HL-60/S4 treated with phorbol 12-myristate 13-acetate at 8.2 ng/mL for 4 days and 3 days (cell line): ENCODE data around the gene ST3GAL3.

Experiments
- in situ Hi-C: fragments of 300-500 bp; cut with MboI; formaldehyde crosslinking; loops from 2 replicates; pipeline ENCODE4 v1.15.0; 2022; ENCODE audit warnings: low sequenced_read_pairs

Gene ST3GAL3

GRCh38 chr1:43707190-43708001 is at the start of gene ST3GAL3:
TSS of gene ST3GAL3 (plus strand) at chr1:43707536. CDS start at chr1:43736263, 28,727 bp downstream.
- in situ Hi-C loops, result no loop called here

GRCh38 chr1:43659212-43660166 is 47.8 kb upstream of the ST3GAL3 start:
- in situ Hi-C loops, result no loop called here

- in situ Hi-C loops, result no loop called here
Measured at GRCh38 chr1:43660355-43660754, 47.0 kb upstream of the ST3GAL3 start.

- in situ Hi-C loops, result no loop called here
Measured at GRCh38 chr1:43664369-43664768, 43.0 kb upstream of the ST3GAL3 start.

- in situ Hi-C loops, result no loop called here
Measured at GRCh38 chr1:43666608-43667007, 40.7 kb upstream of the ST3GAL3 start.

GRCh38 chr1:43668956-43669355 is 38.4 kb upstream of the ST3GAL3 start:
- in situ Hi-C loops, result no loop called here

- in situ Hi-C loops, result no loop called here
Measured at GRCh38 chr1:43669878-43670277, 37.5 kb upstream of the ST3GAL3 start.

- in situ Hi-C loops, result no loop called here
Measured at GRCh38 chr1:43671193-43671592, 36.1 kb upstream of the ST3GAL3 start.

- in situ Hi-C loops, result no loop called here
Measured at GRCh38 chr1:43671626-43672330, 35.6 kb upstream of the ST3GAL3 start.

- in situ Hi-C loops, result no loop called here
Measured at GRCh38 chr1:43673261-43673660, 34.1 kb upstream of the ST3GAL3 start.

GRCh38 chr1:43678940-43679339 is 28.4 kb upstream of the ST3GAL3 start:
- in situ Hi-C loops, result no loop called here

- in situ Hi-C loops, result no loop called here
Measured at GRCh38 chr1:43683560-43683959, 23.8 kb upstream of the ST3GAL3 start.

GRCh38 chr1:43686801-43687200 is 20.5 kb upstream of the ST3GAL3 start:
- in situ Hi-C loops, result no loop called here

- in situ Hi-C loops, result no loop called here
Measured at GRCh38 chr1:43687301-43688108, 19.8 kb upstream of the ST3GAL3 start.

GRCh38 chr1:43688109-43688387 is 19.3 kb upstream of the ST3GAL3 start:
- in situ Hi-C loops, result no loop called here

- in situ Hi-C loops, result no loop called here
Measured at GRCh38 chr1:43688594-43689000, 18.7 kb upstream of the ST3GAL3 start.

GRCh38 chr1:43689289-43689688 is 18.0 kb upstream of the ST3GAL3 start:
- in situ Hi-C loops, result no loop called here

GRCh38 chr1:43691871-43692815 is 15.2 kb upstream of the ST3GAL3 start:
- in situ Hi-C loops, result no loop called here

GRCh38 chr1:43693371-43693770 is 14.0 kb upstream of the ST3GAL3 start:
- in situ Hi-C loops, result no loop called here
